ENCODE measurements around the gene KIAA0753.

DNA sequence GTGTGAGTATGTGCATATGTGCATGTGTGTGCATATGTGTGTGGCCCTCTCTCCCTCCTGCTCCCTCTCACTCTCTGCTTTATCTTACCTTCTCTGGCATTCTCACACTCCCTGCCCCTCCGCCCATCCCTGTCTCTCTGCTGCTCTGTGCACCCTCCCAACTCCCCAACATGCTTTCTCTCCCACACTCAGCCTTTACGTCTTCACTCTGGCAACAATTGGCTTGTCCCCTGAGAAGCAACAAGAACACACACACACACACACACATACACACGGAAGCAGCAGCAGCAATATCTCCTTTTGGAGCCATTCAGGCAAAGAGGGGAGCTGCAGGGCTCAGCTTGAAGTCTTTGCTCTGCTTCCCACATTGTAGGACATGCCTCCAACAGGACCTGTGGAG lies 112.0 kb downstream of the KIAA0753 start:
- no peak for TF ChIP-seq POLR2AphosphoS5 (IDR thresholded peaks at IDR 0.05; ENCODE audit: low read depth, low read length)
- no peak for TF ChIP-seq POLR2A (IDR thresholded peaks at IDR 0.05; ENCODE audit: low read depth, low read length)

Measured in GM12891 (cell line).